Colonic mucosa (tissue), 4 donors: ENCODE results near the gene FES. TPM values are rescaled to one million over a fixed set of nuclear protein-coding genes. Genes with fewer than 3 reads are reported as not detected.

Experiments used
- DNase-seq: peaks from one replicate; pipeline ENCODE4 v3.0.0-alpha.2; 2020
- H3K27ac ChIP-seq: fragments of 200-600 bp; one replicate; pipeline ENCODE4 v1.8.0; 2021
- H3K27me3 ChIP-seq: fragments of 200-600 bp; one replicate; pipeline ENCODE4 v1.8.0; 2021
- H3K36me3 ChIP-seq: fragments of 200-600 bp; one replicate; pipeline ENCODE4 v1.8.0; 2021
- H3K4me1 ChIP-seq: fragments of 200-600 bp; one replicate; pipeline ENCODE4 v1.8.0; 2021; ENCODE audit warnings: mild to moderate bottlenecking
- H3K4me3 ChIP-seq: fragments of 200-600 bp; one replicate; pipeline ENCODE4 v1.8.0; 2021
- H3K9ac ChIP-seq, 2 donors: one replicate each; pipeline ENCODE4 v1.7.0; 2013; ENCODE audit warnings: control low read depth in 2 of 2, low read depth in 2 of 2, low read length in 2 of 2
- H3K9me3 ChIP-seq: fragments of 200-600 bp; one replicate; pipeline ENCODE4 v1.8.0; 2021
- intact Hi-C: fragments of 100-400 bp; cut with DNase I; formaldehyde crosslinking; loops from one replicate; pipeline ENCODE4 v1.14.1; 2022
- total RNA-seq, 2 donors: library from RNA; stranded (reverse); fragmentation: NEBNext Ultra II Directional in 1 of 2; extraction: Animal tissue kit (Norgen Biotek cat#: 25700) in 1 of 2; gene quantifications; one replicate each; pipeline ENCODE4 v1.2.1, GENCODE V29; 2021
- TF ChIP-seq, protein P1 (sequence below): fragments of 200-600 bp; IDR thresholded peaks from one replicate; pipeline ENCODE4 v1.8.0; 2022; ENCODE audit warnings: antibody characterized with exemption, mild to moderate bottlenecking
- donor health status: healthy.
- donor health status: DM: no; HTN: no; CAD: no.
- donor health status: DM: no; HTN: no; CAD: no.

Gene FES
- total RNA-seq, 2 donors from 2014 or later, result 6.5 to 8.8 TPM

DNA sequence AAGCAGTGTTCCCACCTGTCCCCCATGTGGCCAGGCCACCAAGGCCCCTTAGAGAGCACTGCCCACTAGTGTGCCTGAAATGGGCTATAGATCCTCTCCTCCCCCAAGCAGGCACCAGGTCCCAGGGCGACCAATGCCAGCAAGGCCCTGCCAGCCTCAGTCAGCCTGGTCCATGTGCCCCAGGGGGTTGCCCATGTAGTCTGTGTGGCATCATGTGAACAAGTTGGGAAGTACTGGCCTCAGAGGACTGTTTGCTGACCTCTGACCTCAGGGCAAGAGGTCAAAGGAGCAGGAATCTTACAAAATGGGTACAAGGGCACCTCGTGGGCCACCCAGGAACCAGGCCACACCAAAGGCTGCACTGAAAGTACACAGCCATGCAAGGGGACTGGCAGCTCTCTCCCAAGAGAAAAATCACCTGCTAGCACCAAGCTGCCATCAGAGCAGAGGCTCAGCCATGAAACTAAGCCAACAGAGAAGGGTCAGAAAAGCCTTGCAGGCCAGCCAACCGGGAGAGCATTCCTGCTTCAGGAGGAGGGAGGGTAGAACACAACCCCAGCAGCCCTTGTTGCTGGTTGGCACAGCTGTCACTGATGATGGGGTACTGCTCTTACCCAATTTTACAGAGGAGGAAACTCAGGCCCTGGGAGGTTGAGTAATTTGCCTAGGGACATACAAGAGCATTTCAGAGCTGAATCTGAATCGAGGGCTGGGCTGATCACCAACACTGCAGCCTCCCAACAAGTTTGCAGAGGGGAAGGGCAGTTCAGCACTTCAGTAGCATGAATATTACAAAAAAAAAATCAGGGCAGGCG lies 21.1 kb upstream of the FES start:
- Histone ChIP-seq H3K27me3 (no peaks in the 10 kb centered on the region), H3K27ac (no peak overlapping the region), H3K36me3 (no peaks in the 10 kb centered on the region), H3K9me3 (no peaks in the 10 kb centered on the region), H3K4me1 (peaks cover 4% of the 10 kb centered on the region), H3K4me3 (no peak overlapping the region), H3K9ac (no peak overlapping the region)
- intact Hi-C loops, result no loop called here
- DNase-seq, result no peak
- TF ChIP-seq, protein P1, sequence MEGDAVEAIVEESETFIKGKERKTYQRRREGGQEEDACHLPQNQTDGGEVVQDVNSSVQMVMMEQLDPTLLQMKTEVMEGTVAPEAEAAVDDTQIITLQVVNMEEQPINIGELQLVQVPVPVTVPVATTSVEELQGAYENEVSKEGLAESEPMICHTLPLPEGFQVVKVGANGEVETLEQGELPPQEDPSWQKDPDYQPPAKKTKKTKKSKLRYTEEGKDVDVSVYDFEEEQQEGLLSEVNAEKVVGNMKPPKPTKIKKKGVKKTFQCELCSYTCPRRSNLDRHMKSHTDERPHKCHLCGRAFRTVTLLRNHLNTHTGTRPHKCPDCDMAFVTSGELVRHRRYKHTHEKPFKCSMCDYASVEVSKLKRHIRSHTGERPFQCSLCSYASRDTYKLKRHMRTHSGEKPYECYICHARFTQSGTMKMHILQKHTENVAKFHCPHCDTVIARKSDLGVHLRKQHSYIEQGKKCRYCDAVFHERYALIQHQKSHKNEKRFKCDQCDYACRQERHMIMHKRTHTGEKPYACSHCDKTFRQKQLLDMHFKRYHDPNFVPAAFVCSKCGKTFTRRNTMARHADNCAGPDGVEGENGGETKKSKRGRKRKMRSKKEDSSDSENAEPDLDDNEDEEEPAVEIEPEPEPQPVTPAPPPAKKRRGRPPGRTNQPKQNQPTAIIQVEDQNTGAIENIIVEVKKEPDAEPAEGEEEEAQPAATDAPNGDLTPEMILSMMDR, result no peak

DNA sequence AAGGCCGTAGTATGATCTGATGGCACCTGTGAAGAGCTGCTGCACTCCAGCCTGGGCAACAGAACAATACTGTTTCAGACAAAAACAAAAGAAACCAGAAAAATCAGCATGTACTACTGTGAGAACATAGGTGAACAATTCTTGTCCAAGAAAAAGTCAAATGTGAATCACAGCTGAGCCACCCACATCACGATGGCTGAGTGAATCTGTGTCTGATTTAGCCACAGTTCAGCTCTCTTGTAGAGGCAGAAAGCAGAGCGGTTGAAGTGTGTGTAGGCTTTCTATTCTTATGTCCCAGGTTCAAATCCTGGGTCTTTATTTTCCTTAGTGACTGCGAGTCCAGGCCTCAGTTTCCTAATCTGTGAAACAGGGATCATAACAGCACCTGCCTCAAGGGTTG lies 20.3 kb upstream of the FES start:
- H3K27me3 ChIP-seq, result no peaks in the 10 kb centered on the region
- no peaks in the 10 kb centered on the region for H3K36me3 ChIP-seq
- no peak overlapping the region for H3K9ac ChIP-seq
- H3K9me3 ChIP-seq, result no peaks in the 10 kb centered on the region
- H3K27ac ChIP-seq, result no peak overlapping the region
- no peak for DNase-seq
- intact Hi-C loops, result no loop called here
- no peak overlapping the region for H3K4me3 ChIP-seq
- TF ChIP-seq, protein P1, result no peak
- peaks cover 7% of the 10 kb centered on the region for H3K4me1 ChIP-seq

GRCh38 chr15:90864507-90864906 lies 19.8 kb upstream of the FES start:
- no peaks in the 10 kb centered on the region for H3K27me3 ChIP-seq
- intact Hi-C loops, result no loop called here
- H3K4me3 ChIP-seq, result no peak overlapping the region
- H3K9ac ChIP-seq, result no peak overlapping the region
- TF ChIP-seq, protein P1, result no peak
- H3K4me1 ChIP-seq, result peaks cover 13% of the 10 kb centered on the region
- H3K27ac ChIP-seq, result no peak overlapping the region
- no peak for DNase-seq
- H3K9me3 ChIP-seq, result no peaks in the 10 kb centered on the region
- no peaks in the 10 kb centered on the region for H3K36me3 ChIP-seq

- Histone ChIP-seq H3K36me3 (no peaks in the 10 kb centered on the region), H3K9ac (no peak overlapping the region), H3K9me3 (no peaks in the 10 kb centered on the region), H3K27me3 (no peaks in the 10 kb centered on the region), H3K4me3 (no peak overlapping the region), H3K4me1 (peaks cover 24% of the 10 kb centered on the region), H3K27ac (no peak overlapping the region)
- intact Hi-C loops, result no loop called here
- DNase-seq, result no peak
- TF ChIP-seq, protein P1, result no peak
Observed at GRCh38 chr15:90865702-90866101, 18.6 kb upstream of the FES start.

DNA sequence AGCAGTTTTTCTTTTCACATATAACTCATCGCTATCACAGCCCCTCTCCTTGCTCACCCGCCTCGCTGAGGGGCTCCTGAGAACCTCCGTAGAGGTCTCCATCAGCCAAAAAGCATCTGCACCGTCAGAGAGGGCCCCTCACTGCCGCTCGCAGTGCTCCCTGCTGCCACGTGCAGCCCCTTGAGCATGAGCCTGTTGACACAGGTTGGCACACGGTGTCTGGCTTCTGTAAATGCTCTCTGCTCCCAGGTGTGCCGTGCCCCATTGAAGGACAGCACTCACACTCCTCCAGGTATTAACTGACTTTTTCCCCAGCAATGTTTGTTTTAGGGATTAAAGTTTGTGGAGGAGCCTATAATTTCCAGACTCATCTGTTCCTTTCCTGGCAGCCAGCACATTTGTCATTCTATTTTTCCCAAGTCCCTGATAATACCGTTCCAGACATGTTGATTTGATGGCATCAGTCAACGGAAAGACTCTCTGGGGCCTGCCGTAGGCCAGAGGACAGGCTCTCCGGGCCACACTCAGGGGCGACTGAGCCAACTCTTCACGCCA lies 18.1 kb upstream of the FES start:
- Histone ChIP-seq H3K4me1 (peaks cover 24% of the 10 kb centered on the region), H3K9me3 (no peaks in the 10 kb centered on the region), H3K4me3 (no peak overlapping the region), H3K27ac (no peak overlapping the region), H3K9ac (no peak overlapping the region), H3K27me3 (no peaks in the 10 kb centered on the region), H3K36me3 (no peaks in the 10 kb centered on the region)
- TF ChIP-seq, protein P1, result no peak
- DNase-seq, result no peak
- intact Hi-C loops, result no loop called here
